Epithelial cell of prostate (primary cell): ENCODE data around the gene CPN1.
"Not testable (repeated sequence)": the region's sequence is repeated elsewhere in the genome, so short reads cannot be mapped to it uniquely, and the experiment has no call there.

Source experiments
- DNase-seq: peaks from one replicate; pipeline ENCODE4 v3.0.0-alpha.2; 2011; ENCODE audit warnings: low read depth, low spot score
- H3K27ac ChIP-seq: fragments of 450-650 bp; 2 replicates; pipeline ENCODE4 v1.5.1; 2017; ENCODE audit warnings: mild to moderate bottlenecking

The CPN1 gene

GRCh38 chr10:100081075-100082001, at the start of gene CPN1:
CPN1 (minus strand) TSS chr10:100081869; CDS start chr10:100081625, 244 bp downstream.
- DNase-seq = no peak
- H3K27ac ChIP-seq = no peak within 1 kb of the TSS

- DNase-seq = no peak
- H3K27ac ChIP-seq = no peak overlapping the region
Observed at GRCh38 chr10:100130831-100131230, 49.2 kb upstream of the CPN1 start.

- no peak for DNase-seq
Observed at GRCh38 chr10:100129424-100129823, 47.8 kb upstream of the CPN1 start.

GRCh38 chr10:100128951-100129350, 47.3 kb upstream of the CPN1 start:
- H3K27ac ChIP-seq = no peak overlapping the region
- DNase-seq = no peak

More at GRCh38 chr10:100129424-100129823, 47.8 kb upstream of the CPN1 start:
- no peak overlapping the region for H3K27ac ChIP-seq

- not testable (repeated sequence) for DNase-seq
Observed at GRCh38 chr10:100125335-100125734, 43.7 kb upstream of the CPN1 start.

GRCh38 chr10:100124097-100124496, 42.4 kb upstream of the CPN1 start:
- DNase-seq = no peak
- H3K27ac ChIP-seq = no peak overlapping the region

More at GRCh38 chr10:100125335-100125734, 43.7 kb upstream of the CPN1 start:
- H3K27ac ChIP-seq = not testable (repeated sequence)

- H3K27ac ChIP-seq = no peak overlapping the region
- DNase-seq = no peak
Observed at GRCh38 chr10:100122780-100123179, 41.1 kb upstream of the CPN1 start.

GRCh38 chr10:100120550-100120949, 38.9 kb upstream of the CPN1 start:
- DNase-seq = no peak
- H3K27ac ChIP-seq = no peak overlapping the region

GRCh38 chr10:100119726-100120125, 38.1 kb upstream of the CPN1 start:
- no peak overlapping the region for H3K27ac ChIP-seq
- no peak for DNase-seq

GRCh38 chr10:100114976-100115770, 33.5 kb upstream of the CPN1 start:
- H3K27ac ChIP-seq = no peak overlapping the region

GRCh38 chr10:100114460-100114859, 32.8 kb upstream of the CPN1 start:
- no peak overlapping the region for H3K27ac ChIP-seq
- no peak for DNase-seq

More at GRCh38 chr10:100114976-100115770, 33.5 kb upstream of the CPN1 start:
- no peak for DNase-seq

- DNase-seq = no peak
- H3K27ac ChIP-seq = no peak overlapping the region
Observed at GRCh38 chr10:100109670-100110069, 28.0 kb upstream of the CPN1 start.

GRCh38 chr10:100106865-100107264, 25.2 kb upstream of the CPN1 start:
- DNase-seq = no peak

GRCh38 chr10:100104300-100104699, 22.6 kb upstream of the CPN1 start:
- peak; percentile 20 for DNase-seq
- no peak overlapping the region for H3K27ac ChIP-seq

More at GRCh38 chr10:100106865-100107264, 25.2 kb upstream of the CPN1 start:
- H3K27ac ChIP-seq = no peak overlapping the region

- no peak overlapping the region for H3K27ac ChIP-seq
- no peak for DNase-seq
Observed at GRCh38 chr10:100103581-100103980, 21.9 kb upstream of the CPN1 start.

- no peak overlapping the region for H3K27ac ChIP-seq
- peak; percentile 22 for DNase-seq
Observed at GRCh38 chr10:100101192-100102076, 19.8 kb upstream of the CPN1 start.

- H3K27ac ChIP-seq = no peak overlapping the region
- peak; percentile 10 for DNase-seq
Observed at GRCh38 chr10:100100651-100101184, 19.0 kb upstream of the CPN1 start.

- DNase-seq = no peak
- no peak overlapping the region for H3K27ac ChIP-seq
Observed at GRCh38 chr10:100089241-100089640, 7.6 kb upstream of the CPN1 start.

GRCh38 chr10:100086708-100087107, 5.0 kb upstream of the CPN1 start:
- not testable (repeated sequence) for H3K27ac ChIP-seq, DNase-seq

GRCh38 chr10:100085596-100085995, 3.9 kb upstream of the CPN1 start:
- DNase-seq = no peak
- no peak overlapping the region for H3K27ac ChIP-seq
